Stimulated activated naive CD4-positive, alpha-beta T cell (primary cell): ENCODE measurements around the gene PMS2.
"Not testable (repeated sequence)": the region's sequence is repeated elsewhere in the genome, so short reads cannot be mapped to it uniquely, and the experiment has no call there.

ENCODE experiments used
- DNase-seq, 6 experiments: peaks; one replicate each; lab custom pipeline; 2025; lab: John Stamatoyannopoulos, UW

Gene PMS2

GRCh38 chr7:5924180-5924579 is 84.7 kb downstream of the PMS2 start:
- DNase-seq = not testable (repeated sequence)
